GM23338 (cell line): Measurements from ENCODE around the gene GAS1. TPM values are rescaled to one million over a fixed set of nuclear protein-coding genes. Genes with fewer than 3 reads are reported as not detected.

ENCODE experiments used
- ATAC-seq: fragments of 200-7000 bp; cut with Tn5 transposase; 3 replicates; pipeline ENCODE4 v1.9.1; 2020
- DNase-seq: peaks from one replicate; pipeline ENCODE4 v3.0.0-alpha.2; 2015; ENCODE audit warnings: low spot score
- H2AFZ ChIP-seq: fragments of 200-600 bp; sonication (generic); 2 replicates; pipeline ENCODE4 v1.8.0; 2016; ENCODE audit warnings: antibody characterized with exemption, mild to moderate bottlenecking, moderate library complexity
- H3F3A ChIP-seq: fragments of 200-600 bp; sonication (generic); replicated peaks from 2 replicates; pipeline ENCODE4 v1.8.0; 2017; ENCODE audit warnings: antibody characterized with exemption, mixed run types, low read depth
- H3K27ac ChIP-seq: fragments of 200-600 bp; sonication (generic); 2 replicates; pipeline ENCODE4 v1.6.1; 2016; ENCODE audit warnings: low read depth
- H3K27me3 ChIP-seq: fragments of 200-600 bp; sonication (generic); 2 replicates; pipeline ENCODE4 v1.8.0; 2016; ENCODE audit warnings: mild to moderate bottlenecking, mixed run types, moderate library complexity; ENCODE audit not compliant: insufficient read depth
- H3K36me3 ChIP-seq: fragments of 200-600 bp; sonication (generic); 2 replicates; pipeline ENCODE4 v1.8.0; 2016; ENCODE audit warnings: mild to moderate bottlenecking; ENCODE audit not compliant: insufficient read depth
- H3K4me1 ChIP-seq: fragments of 200-600 bp; sonication (generic); 2 replicates; pipeline ENCODE4 v1.8.0; 2016; ENCODE audit warnings: mild to moderate bottlenecking, moderate library complexity; ENCODE audit not compliant: insufficient read depth
- H3K4me2 ChIP-seq: fragments of 200-600 bp; sonication (generic); 2 replicates; pipeline ENCODE4 v1.7.1; 2017; ENCODE audit warnings: mixed run types
- H3K4me3 ChIP-seq: fragments of 200-600 bp; sonication (generic); 2 replicates; pipeline ENCODE4 v1.6.1; 2016; ENCODE audit warnings: mixed run types
- H3K79me2 ChIP-seq: fragments of 200-600 bp; sonication (generic); replicated peaks from 2 replicates; pipeline ENCODE4 v1.8.0; 2017; ENCODE audit warnings: mild to moderate bottlenecking; ENCODE audit not compliant: insufficient read depth
- H3K9me2 ChIP-seq: fragments of 200-600 bp; sonication (generic); 2 replicates; pipeline ENCODE4 v1.8.0; 2017; ENCODE audit not compliant: insufficient read depth
- H4K20me1 ChIP-seq: fragments of 200-600 bp; sonication (generic); replicated peaks from 2 replicates; pipeline ENCODE4 v1.8.0; 2017; ENCODE audit warnings: mild to moderate bottlenecking; ENCODE audit not compliant: insufficient read depth
- H3K27ac Mint-ChIP-seq: 2 replicates; pipeline ENCODE4 v1.8.0; 2020; ENCODE audit warnings: inconsistent platforms, mild to moderate bottlenecking, moderate library complexity, mixed read lengths
- H3K27me3 Mint-ChIP-seq: 3 replicates; pipeline ENCODE4 v1.8.0; 2022; ENCODE audit warnings: low read depth, mild to moderate bottlenecking, moderate library complexity, mixed read lengths, inconsistent platforms; ENCODE audit not compliant: insufficient read depth, poor library complexity
- H3K36me3 Mint-ChIP-seq: 3 replicates; pipeline ENCODE4 v1.8.0; 2021; ENCODE audit warnings: low read depth, mild to moderate bottlenecking, inconsistent platforms, moderate library complexity, mixed read lengths
- H3K4me1 Mint-ChIP-seq: 3 replicates; pipeline ENCODE4 v1.8.0; 2020; ENCODE audit warnings: mild to moderate bottlenecking, inconsistent platforms, mixed read lengths
- H3K4me3 Mint-ChIP-seq: 3 replicates; pipeline ENCODE4 v1.8.0; 2021; ENCODE audit warnings: moderate library complexity, mild to moderate bottlenecking, inconsistent platforms, mixed read lengths
- H3K9me3 Mint-ChIP-seq: 3 replicates; pipeline ENCODE4 v1.8.0; 2020; ENCODE audit warnings: moderate library complexity, mild to moderate bottlenecking, inconsistent platforms, mixed read lengths
- CREB1 ChIP-seq: fragments of 250-450 bp; sonication (Bioruptor Pico); IDR thresholded peaks from 2 replicates; pipeline ENCODE4 v1.5.0; 2020; ENCODE audit warnings: low read depth, mild to moderate bottlenecking, moderate library complexity
- EZH2phosphoT487 ChIP-seq: fragments of 200-600 bp; sonication (generic); IDR thresholded peaks from one replicate; pipeline ENCODE4 v1.8.1; 2018; ENCODE audit warnings: antibody characterized with exemption; ENCODE audit not compliant: unreplicated experiment
- NANOG ChIP-seq: IDR thresholded peaks from 2 replicates; pipeline ENCODE4 v1.6.1; 2016; ENCODE audit warnings: antibody characterized with exemption, borderline replicate concordance
- REST ChIP-seq: IDR thresholded peaks from one replicate; pipeline ENCODE4 v1.6.1; 2018; ENCODE audit warnings: antibody characterized with exemption; ENCODE audit not compliant: unreplicated experiment
- ZNF114 ChIP-seq: fragments of 250-450 bp; sonication (Bioruptor Pico); IDR thresholded peaks from 2 replicates; pipeline ENCODE4 v1.5.0; 2020; ENCODE audit warnings: mild to moderate bottlenecking, moderate library complexity
- ZNF331 ChIP-seq: fragments of 250-450 bp; sonication (Bioruptor Pico); IDR thresholded peaks from 2 replicates; pipeline ENCODE4 v1.5.0; 2020; ENCODE audit warnings: low read depth, mild to moderate bottlenecking, moderate library complexity
- polyA plus RNA-seq: library from polyadenylated mRNA; unstranded; fragments of >200 nt; fragmentation: Nextera tagmentation; extraction: Ambion mirVana; gene quantifications from 2 replicates; pipeline ENCODE4 v1.2.1, GENCODE V29; 2016
- total RNA-seq: library from RNA; depleted of rRNA; stranded (reverse); fragments of >200 nt; shearing (Covaris generic); gene quantifications from 2 replicates; pipeline ENCODE4 v1.2.3, GENCODE V29; 2014
- TF ChIP-seq, protein P1 (sequence below), 2 experiments: fragments of 200-600 bp in 1 of 2; sonication (generic) in 1 of 2; conservative IDR thresholded peaks; 2 replicates each; pipeline versions ENCODE4 v1.5.1 to v1.6.1; 2016 to 2017; ENCODE audit warnings: antibody characterized with exemption in 2 of 2, low read depth in 2 of 2, mild to moderate bottlenecking in 2 of 2, moderate library complexity in 1 of 2
- TF ChIP-seq, protein P2 (sequence below): fragments of 250-450 bp; sonication (Bioruptor Pico); IDR thresholded peaks from 2 replicates; pipeline ENCODE4 v1.5.0; 2020; ENCODE audit warnings: mild to moderate bottlenecking, moderate library complexity

Gene GAS1
- total and polyA plus RNA-seq, 2 experiments from 2014 or later, result 1.4 to 7.7 TPM

DNA sequence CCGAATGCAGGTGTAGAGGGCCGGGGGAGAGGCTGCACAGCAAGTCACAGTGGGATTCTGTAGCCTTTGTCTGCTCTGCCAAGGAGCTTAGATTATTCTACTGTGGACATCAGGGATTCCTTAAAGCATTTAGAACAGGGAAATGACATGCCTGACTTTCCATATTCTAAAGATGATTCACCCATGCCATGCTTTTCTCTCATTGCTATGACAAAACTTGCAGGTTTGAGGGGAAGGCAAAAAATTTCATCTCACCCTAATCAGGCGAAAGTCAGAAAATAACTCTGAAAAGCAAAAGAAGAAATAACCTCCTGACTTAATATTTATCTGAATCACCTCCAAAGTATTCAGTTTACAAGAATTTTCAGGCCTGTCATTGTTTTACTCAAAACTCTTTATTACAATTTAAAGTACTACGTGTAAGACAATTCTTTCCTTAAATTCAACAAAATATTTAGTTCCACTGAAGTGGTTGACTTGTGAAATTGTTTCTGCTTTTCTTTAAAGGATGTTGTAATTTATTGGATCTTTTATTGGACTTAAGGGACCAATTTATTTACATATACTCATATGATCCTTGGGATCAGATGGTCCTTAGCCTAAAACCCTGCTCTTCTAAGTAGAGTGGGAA is 30.0 kb upstream of the GAS1 start:
- no peak overlapping the region for H3K4me3 Mint-ChIP-seq
- no peaks in the 10 kb centered on the region for H3K9me3 Mint-ChIP-seq
- H3K79me2 ChIP-seq, result no peaks in the 10 kb centered on the region
- H3K27ac Mint-ChIP-seq, result no peak overlapping the region
- H3K9me2 ChIP-seq, result peaks cover 5% of the 10 kb centered on the region
- no peak for TF ChIP-seq EZH2phosphoT487
- TF ChIP-seq ZNF331, result no peak
- no peak for TF ChIP-seq CREB1 (CRISPR knock-in tag)
- TF ChIP-seq NANOG, result no peak
- TF ChIP-seq REST, result no peak
- TF ChIP-seq, protein P1, sequence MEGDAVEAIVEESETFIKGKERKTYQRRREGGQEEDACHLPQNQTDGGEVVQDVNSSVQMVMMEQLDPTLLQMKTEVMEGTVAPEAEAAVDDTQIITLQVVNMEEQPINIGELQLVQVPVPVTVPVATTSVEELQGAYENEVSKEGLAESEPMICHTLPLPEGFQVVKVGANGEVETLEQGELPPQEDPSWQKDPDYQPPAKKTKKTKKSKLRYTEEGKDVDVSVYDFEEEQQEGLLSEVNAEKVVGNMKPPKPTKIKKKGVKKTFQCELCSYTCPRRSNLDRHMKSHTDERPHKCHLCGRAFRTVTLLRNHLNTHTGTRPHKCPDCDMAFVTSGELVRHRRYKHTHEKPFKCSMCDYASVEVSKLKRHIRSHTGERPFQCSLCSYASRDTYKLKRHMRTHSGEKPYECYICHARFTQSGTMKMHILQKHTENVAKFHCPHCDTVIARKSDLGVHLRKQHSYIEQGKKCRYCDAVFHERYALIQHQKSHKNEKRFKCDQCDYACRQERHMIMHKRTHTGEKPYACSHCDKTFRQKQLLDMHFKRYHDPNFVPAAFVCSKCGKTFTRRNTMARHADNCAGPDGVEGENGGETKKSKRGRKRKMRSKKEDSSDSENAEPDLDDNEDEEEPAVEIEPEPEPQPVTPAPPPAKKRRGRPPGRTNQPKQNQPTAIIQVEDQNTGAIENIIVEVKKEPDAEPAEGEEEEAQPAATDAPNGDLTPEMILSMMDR (conservative IDR thresholded peaks at IDR 0.05; ENCODE audit: low read depth in 2 of 2), result no peak
- TF ChIP-seq, protein P2, sequence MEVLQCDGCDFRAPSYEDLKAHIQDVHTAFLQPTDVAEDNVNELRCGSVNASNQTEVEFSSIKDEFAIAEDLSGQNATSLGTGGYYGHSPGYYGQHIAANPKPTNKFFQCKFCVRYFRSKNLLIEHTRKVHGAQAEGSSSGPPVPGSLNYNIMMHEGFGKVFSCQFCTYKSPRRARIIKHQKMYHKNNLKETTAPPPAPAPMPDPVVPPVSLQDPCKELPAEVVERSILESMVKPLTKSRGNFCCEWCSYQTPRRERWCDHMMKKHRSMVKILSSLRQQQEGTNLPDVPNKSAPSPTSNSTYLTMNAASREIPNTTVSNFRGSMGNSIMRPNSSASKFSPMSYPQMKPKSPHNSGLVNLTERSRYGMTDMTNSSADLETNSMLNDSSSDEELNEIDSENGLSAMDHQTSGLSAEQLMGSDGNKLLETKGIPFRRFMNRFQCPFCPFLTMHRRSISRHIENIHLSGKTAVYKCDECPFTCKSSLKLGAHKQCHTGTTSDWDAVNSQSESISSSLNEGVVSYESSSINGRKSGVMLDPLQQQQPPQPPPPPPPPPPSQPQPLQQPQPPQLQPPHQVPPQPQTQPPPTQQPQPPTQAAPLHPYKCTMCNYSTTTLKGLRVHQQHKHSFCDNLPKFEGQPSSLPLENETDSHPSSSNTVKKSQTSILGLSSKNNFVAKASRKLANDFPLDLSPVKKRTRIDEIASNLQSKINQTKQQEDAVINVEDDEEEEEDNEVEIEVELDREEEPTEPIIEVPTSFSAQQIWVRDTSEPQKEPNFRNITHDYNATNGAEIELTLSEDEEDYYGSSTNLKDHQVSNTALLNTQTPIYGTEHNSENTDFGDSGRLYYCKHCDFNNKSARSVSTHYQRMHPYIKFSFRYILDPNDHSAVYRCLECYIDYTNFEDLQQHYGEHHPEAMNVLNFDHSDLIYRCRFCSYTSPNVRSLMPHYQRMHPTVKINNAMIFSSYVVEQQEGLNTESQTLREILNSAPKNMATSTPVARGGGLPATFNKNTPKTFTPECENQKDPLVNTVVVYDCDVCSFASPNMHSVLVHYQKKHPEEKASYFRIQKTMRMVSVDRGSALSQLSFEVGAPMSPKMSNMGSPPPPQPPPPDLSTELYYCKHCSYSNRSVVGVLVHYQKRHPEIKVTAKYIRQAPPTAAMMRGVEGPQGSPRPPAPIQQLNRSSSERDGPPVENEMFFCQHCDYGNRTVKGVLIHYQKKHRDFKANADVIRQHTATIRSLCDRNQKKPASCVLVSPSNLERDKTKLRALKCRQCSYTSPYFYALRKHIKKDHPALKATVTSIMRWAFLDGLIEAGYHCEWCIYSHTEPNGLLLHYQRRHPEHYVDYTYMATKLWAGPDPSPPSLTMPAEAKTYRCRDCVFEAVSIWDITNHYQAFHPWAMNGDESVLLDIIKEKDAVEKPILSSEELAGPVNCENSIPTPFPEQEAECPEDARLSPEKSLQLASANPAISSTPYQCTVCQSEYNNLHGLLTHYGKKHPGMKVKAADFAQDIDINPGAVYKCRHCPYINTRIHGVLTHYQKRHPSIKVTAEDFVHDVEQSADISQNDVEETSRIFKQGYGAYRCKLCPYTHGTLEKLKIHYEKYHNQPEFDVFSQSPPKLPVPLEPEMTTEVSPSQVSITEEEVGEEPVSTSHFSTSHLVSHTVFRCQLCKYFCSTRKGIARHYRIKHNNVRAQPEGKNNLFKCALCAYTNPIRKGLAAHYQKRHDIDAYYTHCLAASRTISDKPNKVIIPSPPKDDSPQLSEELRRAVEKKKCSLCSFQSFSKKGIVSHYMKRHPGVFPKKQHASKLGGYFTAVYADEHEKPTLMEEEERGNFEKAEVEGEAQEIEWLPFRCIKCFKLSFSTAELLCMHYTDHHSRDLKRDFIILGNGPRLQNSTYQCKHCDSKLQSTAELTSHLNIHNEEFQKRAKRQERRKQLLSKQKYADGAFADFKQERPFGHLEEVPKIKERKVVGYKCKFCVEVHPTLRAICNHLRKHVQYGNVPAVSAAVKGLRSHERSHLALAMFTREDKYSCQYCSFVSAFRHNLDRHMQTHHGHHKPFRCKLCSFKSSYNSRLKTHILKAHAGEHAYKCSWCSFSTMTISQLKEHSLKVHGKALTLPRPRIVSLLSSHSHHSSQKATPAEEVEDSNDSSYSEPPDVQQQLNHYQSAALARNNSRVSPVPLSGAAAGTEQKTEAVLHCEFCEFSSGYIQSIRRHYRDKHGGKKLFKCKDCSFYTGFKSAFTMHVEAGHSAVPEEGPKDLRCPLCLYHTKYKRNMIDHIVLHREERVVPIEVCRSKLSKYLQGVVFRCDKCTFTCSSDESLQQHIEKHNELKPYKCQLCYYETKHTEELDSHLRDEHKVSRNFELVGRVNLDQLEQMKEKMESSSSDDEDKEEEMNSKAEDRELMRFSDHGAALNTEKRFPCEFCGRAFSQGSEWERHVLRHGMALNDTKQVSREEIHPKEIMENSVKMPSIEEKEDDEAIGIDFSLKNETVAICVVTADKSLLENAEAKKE (CRISPR knock-in tag), result no peak
- TF ChIP-seq ZNF114 (CRISPR knock-in tag), result no peak
- H3K36me3 Mint-ChIP-seq, result no peaks in the 10 kb centered on the region
- peaks cover 6% of the 10 kb centered on the region; the same call in 2 of the 3 replicates for H3K4me1 Mint-ChIP-seq
- H3K27me3 Mint-ChIP-seq, result peaks cover 2% of the 10 kb centered on the region
- no peak overlapping the region for H3K27ac ChIP-seq
- H2AFZ ChIP-seq, result no peak overlapping the region
- DNase-seq, result no peak
- 0 out of 2 replicates have a peak, but pooled peaks cover 8% of the 10 kb centered on the region for H3K4me1 ChIP-seq
- no peak overlapping the region for H3K4me2 ChIP-seq
- no peaks in the 10 kb centered on the region for H4K20me1 ChIP-seq
- no peaks in the 10 kb centered on the region for H3K27me3 ChIP-seq
- ATAC-seq, result no peak
- H3K36me3 ChIP-seq, result no peaks in the 10 kb centered on the region
- no peaks in the 10 kb centered on the region for H3F3A ChIP-seq
- H3K4me3 ChIP-seq, result no peak overlapping the region
